ENCODE data around the gene SYF2.

Gene SYF2

DNA sequence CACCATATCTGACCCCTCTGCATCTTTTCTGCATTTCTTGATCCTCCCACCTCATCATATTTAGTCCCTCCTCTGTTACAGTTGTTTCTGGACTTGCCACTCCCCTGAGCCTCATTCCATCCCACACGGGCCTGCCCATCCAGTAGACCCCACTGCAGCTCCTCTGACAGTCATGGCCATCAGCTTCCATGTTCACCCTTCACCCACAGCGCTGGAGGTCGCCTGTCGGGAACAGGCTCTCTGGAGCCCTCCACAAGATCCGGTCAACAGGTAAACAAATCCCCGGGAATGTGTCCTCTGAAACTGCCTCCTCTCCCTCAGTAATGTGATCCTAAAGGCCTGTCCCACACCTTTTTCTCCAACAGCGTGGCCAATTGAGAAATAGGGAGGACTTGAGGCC is 31.3 kb downstream of the SYF2 start:
- DNase-seq (ENCODE audit: extremely low read depth, low read depth) = no peak
- TF ChIP-seq, protein P1, sequence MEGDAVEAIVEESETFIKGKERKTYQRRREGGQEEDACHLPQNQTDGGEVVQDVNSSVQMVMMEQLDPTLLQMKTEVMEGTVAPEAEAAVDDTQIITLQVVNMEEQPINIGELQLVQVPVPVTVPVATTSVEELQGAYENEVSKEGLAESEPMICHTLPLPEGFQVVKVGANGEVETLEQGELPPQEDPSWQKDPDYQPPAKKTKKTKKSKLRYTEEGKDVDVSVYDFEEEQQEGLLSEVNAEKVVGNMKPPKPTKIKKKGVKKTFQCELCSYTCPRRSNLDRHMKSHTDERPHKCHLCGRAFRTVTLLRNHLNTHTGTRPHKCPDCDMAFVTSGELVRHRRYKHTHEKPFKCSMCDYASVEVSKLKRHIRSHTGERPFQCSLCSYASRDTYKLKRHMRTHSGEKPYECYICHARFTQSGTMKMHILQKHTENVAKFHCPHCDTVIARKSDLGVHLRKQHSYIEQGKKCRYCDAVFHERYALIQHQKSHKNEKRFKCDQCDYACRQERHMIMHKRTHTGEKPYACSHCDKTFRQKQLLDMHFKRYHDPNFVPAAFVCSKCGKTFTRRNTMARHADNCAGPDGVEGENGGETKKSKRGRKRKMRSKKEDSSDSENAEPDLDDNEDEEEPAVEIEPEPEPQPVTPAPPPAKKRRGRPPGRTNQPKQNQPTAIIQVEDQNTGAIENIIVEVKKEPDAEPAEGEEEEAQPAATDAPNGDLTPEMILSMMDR (IDR thresholded peaks at IDR 0.05; ENCODE audit: low read depth, low read length, missing control alignments) = no peak
- H3K4me3 ChIP-seq (replicated peaks; ENCODE audit: low read depth, low read length) = no peak overlapping the region

DNA sequence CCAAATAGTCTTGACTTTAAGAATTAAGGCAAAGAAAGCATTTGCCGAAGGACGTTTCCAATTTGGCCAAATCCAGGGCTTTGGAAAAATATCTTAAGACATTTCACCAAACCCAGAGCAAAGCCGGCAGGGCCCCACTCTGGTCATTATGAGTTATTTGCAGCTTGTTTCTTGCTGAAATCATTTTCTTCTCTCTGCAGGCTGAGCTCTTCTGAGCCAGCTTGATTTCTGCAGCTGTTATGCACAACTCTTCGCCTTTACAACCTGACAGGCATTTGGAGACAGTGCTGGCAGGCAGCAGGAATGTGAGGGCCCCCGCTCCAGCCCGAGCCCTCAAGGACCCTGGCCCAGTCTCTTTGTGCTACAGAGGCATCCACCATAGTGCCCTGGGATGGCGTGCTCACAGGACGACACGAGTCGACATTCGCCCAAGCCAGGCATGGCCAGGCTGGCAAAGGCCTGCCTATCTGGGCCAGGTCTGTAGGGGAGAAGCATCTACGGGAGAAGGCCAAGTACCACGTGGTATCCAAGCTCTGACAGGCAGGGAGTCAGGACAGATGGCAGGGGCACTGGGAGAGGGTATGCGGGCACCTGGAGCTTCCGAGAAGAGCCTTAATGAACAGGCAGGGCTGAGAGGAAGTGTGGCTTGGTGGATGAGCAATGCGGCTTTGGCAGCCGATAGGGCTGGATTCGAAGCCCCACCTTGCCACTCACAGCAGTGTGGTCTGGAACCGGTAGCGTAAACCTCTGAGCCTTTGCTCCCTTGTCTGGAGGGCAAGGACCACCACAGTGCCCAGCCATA is 32.3 kb downstream of the SYF2 start:
- H3K4me3 ChIP-seq (replicated peaks; ENCODE audit: low read depth, low read length) = no peak overlapping the region
- no peak for DNase-seq (ENCODE audit: extremely low read depth, low read depth)
- TF ChIP-seq, protein P1 (IDR thresholded peaks at IDR 0.05; ENCODE audit: low read depth, low read length, missing control alignments) = no peak

DNA sequence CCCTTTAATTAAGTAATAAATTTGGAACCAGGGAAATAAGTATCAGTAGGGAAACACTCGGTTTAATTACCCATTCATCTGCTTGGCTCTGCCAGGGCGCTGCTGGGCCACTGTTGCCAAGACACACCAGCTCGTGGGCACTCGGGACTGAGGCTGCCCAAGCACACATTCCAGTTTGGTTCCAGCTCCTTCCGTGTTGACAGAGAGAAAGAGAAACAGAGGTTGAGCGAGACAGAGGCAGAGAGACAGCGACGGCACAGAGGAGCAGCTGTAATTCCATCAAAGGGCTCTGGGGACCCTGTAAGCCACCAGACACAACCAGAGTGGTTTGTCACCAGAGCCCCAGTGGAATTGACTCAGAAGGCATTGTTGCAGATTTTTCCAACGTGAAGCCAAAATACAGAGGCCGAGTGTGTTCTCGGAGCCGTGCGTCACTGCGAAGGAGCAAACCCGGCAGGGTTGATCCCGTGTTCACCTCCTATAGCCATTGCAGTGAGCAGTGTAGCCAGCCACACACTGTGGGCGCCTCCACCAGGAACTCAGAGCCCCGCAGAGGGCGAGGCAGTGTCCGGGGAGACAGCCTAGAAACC is 33.5 kb downstream of the SYF2 start:
- TF ChIP-seq, protein P1 (IDR thresholded peaks at IDR 0.05; ENCODE audit: low read depth, low read length, missing control alignments) = no peak
- H3K4me3 ChIP-seq (replicated peaks; ENCODE audit: low read depth, low read length) = no peak overlapping the region
- no peak for DNase-seq (ENCODE audit: extremely low read depth, low read depth)

DNA sequence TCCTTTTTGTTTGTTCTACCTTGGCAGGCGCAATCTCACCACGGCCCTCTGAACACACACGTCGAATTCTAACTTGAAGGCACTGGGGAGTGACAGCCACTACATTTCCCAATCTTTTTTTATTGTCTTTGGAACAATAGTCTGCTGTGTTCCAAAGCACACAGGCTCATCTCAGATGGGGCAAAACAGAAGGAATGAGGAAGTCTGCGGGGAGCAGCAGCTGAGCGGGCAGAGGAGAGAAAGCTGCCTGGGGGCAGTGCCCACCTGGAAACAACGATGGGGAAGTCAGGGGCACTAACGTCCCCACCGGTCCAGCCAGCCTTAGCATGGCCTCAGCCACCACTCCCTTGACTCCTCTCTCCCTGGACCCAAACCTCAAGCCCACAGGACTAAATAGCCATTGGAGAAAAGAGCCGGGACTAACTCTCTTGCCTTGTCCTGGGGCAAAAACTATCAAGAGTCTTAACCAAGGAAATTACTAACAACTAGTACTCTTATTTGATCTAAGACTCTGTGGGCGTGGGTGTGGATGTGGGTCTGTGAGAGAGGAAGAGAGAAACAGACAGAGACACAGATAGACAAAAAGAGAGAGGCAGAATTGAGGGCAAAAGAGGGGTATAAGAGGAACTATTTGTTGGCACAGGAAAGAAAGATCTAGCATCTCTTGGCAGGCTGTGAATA is 34.2 kb downstream of the SYF2 start:
- TF ChIP-seq, protein P1 (IDR thresholded peaks at IDR 0.05; ENCODE audit: low read depth, low read length, missing control alignments) = no peak
- H3K4me3 ChIP-seq (replicated peaks; ENCODE audit: low read depth, low read length) = no peak overlapping the region
- DNase-seq (ENCODE audit: extremely low read depth, low read depth) = no peak

DNA sequence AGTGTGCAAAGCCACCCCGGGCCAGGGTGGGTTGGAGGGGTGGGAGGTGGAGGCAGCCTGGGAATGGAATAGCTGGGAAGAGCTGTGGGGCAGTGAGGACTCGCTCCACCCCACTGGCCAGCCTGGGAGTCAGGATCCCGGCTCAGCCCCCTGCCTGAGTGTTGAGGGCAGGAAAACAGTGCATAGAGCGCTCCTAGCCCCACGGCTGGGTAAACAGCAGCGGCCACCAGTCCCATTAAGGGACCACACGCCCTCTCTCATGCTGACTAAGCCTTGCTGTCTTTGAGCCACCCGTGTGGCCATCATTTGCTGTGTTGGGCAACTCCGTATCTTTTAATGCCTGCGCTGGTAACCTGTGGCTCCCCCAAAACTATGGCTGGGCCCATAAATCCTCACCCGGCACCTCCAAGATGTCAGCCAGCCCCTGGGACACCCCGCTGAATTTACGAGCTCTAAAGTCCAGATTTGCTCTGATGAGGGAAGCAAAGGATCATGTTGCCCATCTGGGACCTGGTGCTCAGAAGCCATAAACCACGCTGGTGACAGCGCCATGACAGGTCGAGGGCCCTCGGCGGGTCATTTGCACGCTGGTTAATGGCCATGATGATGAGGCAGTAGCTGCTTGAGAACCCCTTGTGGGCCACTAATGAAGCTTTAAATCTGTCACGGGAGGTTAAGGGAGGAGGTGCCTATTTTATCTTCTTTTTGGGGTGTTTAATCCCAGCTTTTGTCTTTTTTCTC is 34.9 kb downstream of the SYF2 start:
- H3K4me3 ChIP-seq (replicated peaks; ENCODE audit: low read depth, low read length) = no peak overlapping the region
- DNase-seq (ENCODE audit: extremely low read depth, low read depth) = no peak
- TF ChIP-seq, protein P1 (IDR thresholded peaks at IDR 0.05; ENCODE audit: low read depth, low read length, missing control alignments) = no peak

DNA sequence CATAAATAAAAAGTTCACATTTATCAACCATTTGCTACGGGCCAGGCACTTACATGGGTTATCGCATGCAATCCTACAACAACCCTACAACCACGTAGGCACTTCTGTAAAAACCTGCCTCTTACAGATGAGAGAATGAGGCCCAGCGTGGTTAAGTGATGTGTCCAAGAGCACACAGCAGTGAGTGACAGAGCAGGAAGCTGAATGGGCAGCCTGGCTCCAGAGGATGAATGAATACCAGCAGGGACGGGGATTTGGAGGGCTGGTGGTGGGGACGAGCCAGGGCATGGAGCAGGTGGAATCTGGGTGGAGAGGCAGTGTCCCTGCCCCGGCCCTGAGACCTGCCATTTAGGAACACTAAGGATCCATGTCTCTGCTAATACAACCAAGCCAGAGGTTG is 35.5 kb downstream of the SYF2 start:
- DNase-seq (ENCODE audit: extremely low read depth, low read depth) = no peak
- no peak overlapping the region for H3K4me3 ChIP-seq (replicated peaks; ENCODE audit: low read depth, low read length)
- TF ChIP-seq, protein P1 (IDR thresholded peaks at IDR 0.05; ENCODE audit: low read depth, low read length, missing control alignments) = no peak

All from HFF-Myc (cell line).